GM10248 (cell line): ENCODE data around the gene ERBB4.

ENCODE experiments used
- CTCF ChIA-PET: fragments of 300-600 bp; sonication (Branson Sonifier 250); formaldehyde crosslinking; extraction: SDS; loops from one replicate; lab custom pipeline; 2021; ENCODE audit warnings: antibody characterized with exemption; lab: Yijun Ruan, JAX
- POLR2A ChIA-PET: fragments of 350-650 bp; sonication (Branson Sonifier 250); formaldehyde crosslinking; extraction: SDS; loops from one replicate; lab custom pipeline; 2020; ENCODE audit warnings: antibody characterized with exemption; lab: Yijun Ruan, JAX
- DNase-seq: peaks from one replicate; pipeline ENCODE4 v3.0.0; 2012; ENCODE audit errors: extremely low spot score
- CTCF ChIP-seq: IDR thresholded peaks from 2 replicates; pipeline ENCODE4 v1.5.1; 2012; ENCODE audit warnings: mild to moderate bottlenecking, low read depth; ENCODE audit errors: extremely low read depth, missing control alignments, control extremely low read depth

Gene ERBB4

GRCh38 chr2:212530991-212531390, 7.6 kb downstream of the ERBB4 start:
- CTCF ChIA-PET: interaction anchor here (1.1 kb wide), 1 partner anchor 10 kb away, joined by 4 read pairs; no protein-coding TSS in a partner anchor
- no peak for TF ChIP-seq CTCF
- POLR2A ChIA-PET: no interaction called here
- no peak for DNase-seq

GRCh38 chr2:212530373-212530772, 8.2 kb downstream of the ERBB4 start:
- TF ChIP-seq CTCF: no peak
- DNase-seq: no peak
- ChIA-PET CTCF (interaction anchor here (1.6 kb wide), 1 partner anchor 12 kb away, joined by 4 read pairs; no protein-coding TSS in a partner anchor), POLR2A (no interaction called here)

- DNase-seq: no peak
- POLR2A ChIA-PET: no interaction called here
- CTCF ChIA-PET: no interaction called here
- TF ChIP-seq CTCF: peak; percentile 20
Measured at GRCh38 chr2:212528106-212528856, 10.3 kb downstream of the ERBB4 start.

GRCh38 chr2:212526059-212526458, 12.5 kb downstream of the ERBB4 start:
- ChIA-PET CTCF (interaction anchor here (1.9 kb wide), 1 partner anchor 781 kb away, joined by 4 read pairs; no protein-coding TSS in a partner anchor), POLR2A (no interaction called here)
- no peak for TF ChIP-seq CTCF
- DNase-seq: no peak

GRCh38 chr2:212523756-212524155, 14.8 kb downstream of the ERBB4 start:
- ChIA-PET POLR2A (no interaction called here), CTCF (interaction anchor here (1.8 kb wide), 1 partner anchor 12 kb away, joined by 4 read pairs; no protein-coding TSS in a partner anchor)
- TF ChIP-seq CTCF: no peak
- DNase-seq: no peak

- TF ChIP-seq CTCF: peak; percentile 6
- DNase-seq: no peak
- CTCF ChIA-PET: interaction anchor here (0.9 to 1.8 kb wide), 4 partner anchors 9 to 777 kb away, joined by 3 to 4 read pairs (median 4); no protein-coding TSS in a partner anchor
- POLR2A ChIA-PET: no interaction called here
Measured at GRCh38 chr2:212520340-212520739, 18.3 kb downstream of the ERBB4 start.
